GM13976 (cell line): ENCODE results near the gene DNAH8.
"Not testable (repeated sequence)": the region's sequence is repeated elsewhere in the genome, so short reads cannot be mapped to it uniquely, and the experiment has no call there.

Source experiments
- DNase-seq: peaks from one replicate; pipeline ENCODE4 v3.0.0; 2012; ENCODE audit warnings: low spot score
- in situ Hi-C: fragments of 300-500 bp; cut with MboI; formaldehyde crosslinking; loops from one replicate; pipeline ENCODE4 v1.12.0; 2022; ENCODE audit warnings: low sequenced_read_pairs, mixed read lengths, inconsistent platforms; ENCODE audit not compliant: unreplicated experiment
- TF ChIP-seq, protein P1 (sequence below): IDR thresholded peaks from 2 replicates; pipeline ENCODE4 v1.5.1; 2012; ENCODE audit warnings: borderline replicate concordance, mild to moderate bottlenecking; ENCODE audit not compliant: insufficient read depth; ENCODE audit errors: extremely low read depth, missing control alignments, control extremely low read depth

The DNAH8 gene

GRCh38 chr6:38786486-38786885, 71.4 kb downstream of the DNAH8 start:
- no peak for DNase-seq
- TF ChIP-seq, protein P1, sequence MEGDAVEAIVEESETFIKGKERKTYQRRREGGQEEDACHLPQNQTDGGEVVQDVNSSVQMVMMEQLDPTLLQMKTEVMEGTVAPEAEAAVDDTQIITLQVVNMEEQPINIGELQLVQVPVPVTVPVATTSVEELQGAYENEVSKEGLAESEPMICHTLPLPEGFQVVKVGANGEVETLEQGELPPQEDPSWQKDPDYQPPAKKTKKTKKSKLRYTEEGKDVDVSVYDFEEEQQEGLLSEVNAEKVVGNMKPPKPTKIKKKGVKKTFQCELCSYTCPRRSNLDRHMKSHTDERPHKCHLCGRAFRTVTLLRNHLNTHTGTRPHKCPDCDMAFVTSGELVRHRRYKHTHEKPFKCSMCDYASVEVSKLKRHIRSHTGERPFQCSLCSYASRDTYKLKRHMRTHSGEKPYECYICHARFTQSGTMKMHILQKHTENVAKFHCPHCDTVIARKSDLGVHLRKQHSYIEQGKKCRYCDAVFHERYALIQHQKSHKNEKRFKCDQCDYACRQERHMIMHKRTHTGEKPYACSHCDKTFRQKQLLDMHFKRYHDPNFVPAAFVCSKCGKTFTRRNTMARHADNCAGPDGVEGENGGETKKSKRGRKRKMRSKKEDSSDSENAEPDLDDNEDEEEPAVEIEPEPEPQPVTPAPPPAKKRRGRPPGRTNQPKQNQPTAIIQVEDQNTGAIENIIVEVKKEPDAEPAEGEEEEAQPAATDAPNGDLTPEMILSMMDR: no peak
- in situ Hi-C loops: no loop called here

GRCh38 chr6:38789256-38789655, 74.1 kb downstream of the DNAH8 start:
- in situ Hi-C loops: no loop called here
- no peak for DNase-seq

DNA sequence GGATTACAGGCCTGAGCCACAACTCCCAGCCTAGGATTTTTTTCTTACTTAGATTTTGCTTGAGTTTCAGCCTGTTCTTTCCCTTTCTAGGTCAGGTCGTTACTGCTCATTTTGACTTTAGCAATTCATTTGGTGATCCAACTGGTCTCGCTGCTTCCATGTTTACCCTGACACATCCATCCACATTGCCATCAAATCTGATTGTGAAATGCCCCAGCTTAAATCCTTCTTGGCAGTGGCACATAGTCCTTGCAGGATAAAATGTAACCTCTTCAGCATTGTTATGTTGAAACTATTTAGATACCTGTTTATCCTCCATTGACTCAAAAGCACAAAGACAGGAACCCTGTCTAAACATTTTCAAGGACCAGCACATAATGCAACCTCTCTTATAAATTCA, 77.2 kb downstream of the DNAH8 start:
- DNase-seq: no peak
- TF ChIP-seq, protein P1: no peak
- in situ Hi-C loops: no loop called here

More at GRCh38 chr6:38789256-38789655, 74.1 kb downstream of the DNAH8 start:
- TF ChIP-seq, protein P1: no peak

DNA sequence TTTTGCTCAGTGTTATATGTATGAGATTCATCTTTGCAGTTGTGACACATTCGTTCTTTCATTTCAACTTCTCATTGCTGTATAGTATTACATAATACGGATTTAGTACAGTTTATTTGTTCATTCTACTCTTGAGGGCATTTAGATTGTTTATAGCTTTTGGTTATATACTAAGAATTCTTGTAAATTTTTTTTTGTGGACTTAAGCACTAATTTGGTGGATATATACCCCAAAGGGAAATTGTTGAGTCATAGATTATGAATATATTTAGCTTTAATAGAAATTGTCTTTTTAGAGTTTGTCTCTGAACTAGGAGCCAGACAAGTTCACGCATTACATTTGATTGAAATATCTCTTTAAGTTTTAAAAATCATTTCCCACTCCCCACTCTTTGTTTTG, 79.6 kb downstream of the DNAH8 start:
- DNase-seq: no peak
- in situ Hi-C loops: no loop called here
- TF ChIP-seq, protein P1: no peak

DNA sequence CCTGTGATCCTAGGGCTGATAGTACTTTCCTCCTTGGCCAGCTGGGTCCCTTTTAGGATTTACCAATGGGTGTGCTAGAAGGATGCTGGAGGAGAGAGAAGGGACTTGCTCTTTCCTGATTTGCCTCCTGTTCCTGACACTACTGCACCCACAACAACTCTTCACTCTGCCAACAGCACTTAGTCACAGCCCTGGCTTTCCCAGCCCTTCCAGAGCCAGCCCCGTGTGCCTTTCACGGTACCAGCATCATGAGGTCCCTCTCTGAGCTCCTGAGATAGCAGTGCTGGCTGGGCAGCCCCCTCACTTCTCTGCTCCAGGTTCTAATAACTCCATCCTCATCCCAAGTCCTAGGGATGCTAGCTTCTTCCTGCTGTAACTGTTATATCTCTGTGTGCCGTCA, 80.9 kb downstream of the DNAH8 start:
- TF ChIP-seq, protein P1: no peak
- no peak for DNase-seq

GRCh38 chr6:38796437-38796836, 81.3 kb downstream of the DNAH8 start:
- DNase-seq, in situ Hi-C loops: not testable (repeated sequence)

More for the DNA sequence above, 80.9 kb downstream of the DNAH8 start:
- in situ Hi-C loops: no loop called here

DNA sequence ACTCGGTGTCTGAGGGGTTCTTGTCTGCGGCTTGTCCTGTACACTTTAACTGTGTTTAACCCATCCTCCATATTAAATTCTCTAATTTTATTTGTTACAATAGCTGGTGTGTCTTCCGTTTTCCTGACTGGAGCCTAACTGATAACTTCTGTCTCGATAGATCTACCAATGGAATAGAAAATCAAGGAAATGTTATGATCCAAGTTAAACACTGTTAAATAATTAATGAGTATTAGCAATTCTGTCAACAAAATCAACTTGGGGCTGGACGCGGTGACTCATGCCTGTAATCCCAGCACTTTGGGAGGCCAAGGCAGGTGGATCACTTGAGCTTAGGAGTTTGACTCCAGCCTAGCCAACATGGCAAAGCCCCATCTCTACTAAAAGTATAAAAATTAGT, 81.7 kb downstream of the DNAH8 start:
- TF ChIP-seq, protein P1: no peak
- in situ Hi-C loops: no loop called here
- DNase-seq: no peak
